ENCODE measurements around the gene TMEM218.

GRCh38 chr11:125053167-125053566 is 58.3 kb downstream of the TMEM218 start:
- TF ChIP-seq CTCF (conservative IDR thresholded peaks at IDR 0.05 in 1 of 2, IDR thresholded peaks at IDR 0.05 in 1 of 2; ENCODE audit: low read depth in 1 of 2, low read length in 2 of 2) = no peak
- no peak for TF ChIP-seq EZH2 (IDR thresholded peaks at IDR 0.05; ENCODE audit: low read length, missing control alignments)
